OCI-LY1 (cell line): ENCODE measurements around the gene ADCY4.

Experiments used
- H2AFZ ChIP-seq: fragments of 200-600 bp; sonication (generic), shearing (Covaris generic); 2 replicates; pipeline ENCODE4 v1.6.0; 2014; ENCODE audit warnings: antibody characterized with exemption, mild to moderate bottlenecking, low read length
- H3F3A ChIP-seq: fragments of 200-600 bp; sonication (generic), shearing (Covaris generic); 2 replicates; pipeline ENCODE4 v1.6.0; 2014; ENCODE audit warnings: mild to moderate bottlenecking, antibody characterized with exemption, low read length, moderate library complexity; ENCODE audit not compliant: insufficient read depth
- H3K27ac ChIP-seq: fragments of 200-600 bp; sonication (generic); 2 replicates; pipeline ENCODE4 v1.5.1; 2014; ENCODE audit warnings: low read length, mixed run types, mild to moderate bottlenecking, low read depth; ENCODE audit not compliant: poor library complexity, severe bottlenecking
- H3K27me3 ChIP-seq: fragments of 200-600 bp; sonication (generic); 2 replicates; pipeline ENCODE4 v1.6.0; 2014; ENCODE audit warnings: antibody characterized with exemption, mild to moderate bottlenecking, low read length, moderate library complexity; ENCODE audit not compliant: insufficient read depth
- H3K36me3 ChIP-seq: fragments of 200-600 bp; sonication (generic); 2 replicates; pipeline ENCODE4 v1.6.1; 2014; ENCODE audit warnings: mild to moderate bottlenecking, antibody characterized with exemption, low read length, moderate library complexity, mixed read lengths; ENCODE audit not compliant: insufficient read depth
- H3K4me1 ChIP-seq: fragments of 200-600 bp; sonication (generic); 2 replicates; pipeline ENCODE4 v1.5.1; 2014; ENCODE audit warnings: mild to moderate bottlenecking, low read length, moderate library complexity; ENCODE audit not compliant: insufficient read depth, severe bottlenecking
- H3K4me2 ChIP-seq: fragments of 200-600 bp; sonication (generic), shearing (Covaris generic); 2 replicates; pipeline ENCODE4 v1.6.1; 2014; ENCODE audit warnings: low read length
- H3K4me3 ChIP-seq: fragments of 200-600 bp; sonication (generic); 2 replicates; pipeline ENCODE4 v1.5.1; 2014; ENCODE audit warnings: low read length, low read depth, mild to moderate bottlenecking, mixed read lengths; ENCODE audit not compliant: poor library complexity, severe bottlenecking
- H3K79me2 ChIP-seq: fragments of 200-600 bp; shearing (Covaris generic); 2 replicates; pipeline ENCODE4 v1.6.1; 2016; ENCODE audit warnings: mixed run types, low read length, mixed read lengths; ENCODE audit not compliant: insufficient read depth
- H3K9ac ChIP-seq: fragments of 200-600 bp; sonication (generic), shearing (Covaris generic); 2 replicates; pipeline ENCODE4 v1.6.1; 2014; ENCODE audit warnings: mild to moderate bottlenecking, low read length, mixed read lengths
- H3K9me2 ChIP-seq: fragments of 200-600 bp; sonication (generic), shearing (Covaris generic); 2 replicates; pipeline ENCODE4 v1.6.1; 2014; ENCODE audit warnings: low read depth, mild to moderate bottlenecking, low read length, mixed read lengths
- H3K9me3 ChIP-seq: fragments of 200-600 bp; shearing (Covaris generic); 2 replicates; pipeline ENCODE4 v1.6.1; 2014; ENCODE audit warnings: low read length, mixed read lengths
- H4K20me1 ChIP-seq: fragments of 200-600 bp; sonication (generic), shearing (Covaris generic); 2 replicates; pipeline ENCODE4 v1.6.0; 2016; ENCODE audit warnings: mild to moderate bottlenecking, low read length; ENCODE audit not compliant: insufficient read depth
- EZH2 ChIP-seq: fragments of 200-600 bp; sonication (generic), shearing (Covaris generic); IDR thresholded peaks from 2 replicates; pipeline ENCODE4 v1.8.0; 2017; ENCODE audit warnings: borderline replicate concordance, mixed run types, mild to moderate bottlenecking, antibody characterized with exemption, low read length, moderate library complexity, mixed read lengths
- TF ChIP-seq, protein P1 (sequence below): fragments of 200-600 bp; sonication (generic), shearing (Covaris generic); IDR thresholded peaks from 2 replicates; pipeline ENCODE4 v1.5.1; 2017; ENCODE audit warnings: mild to moderate bottlenecking, antibody characterized with exemption, low read length, moderate library complexity, mixed read lengths

ADCY4 gene

DNA sequence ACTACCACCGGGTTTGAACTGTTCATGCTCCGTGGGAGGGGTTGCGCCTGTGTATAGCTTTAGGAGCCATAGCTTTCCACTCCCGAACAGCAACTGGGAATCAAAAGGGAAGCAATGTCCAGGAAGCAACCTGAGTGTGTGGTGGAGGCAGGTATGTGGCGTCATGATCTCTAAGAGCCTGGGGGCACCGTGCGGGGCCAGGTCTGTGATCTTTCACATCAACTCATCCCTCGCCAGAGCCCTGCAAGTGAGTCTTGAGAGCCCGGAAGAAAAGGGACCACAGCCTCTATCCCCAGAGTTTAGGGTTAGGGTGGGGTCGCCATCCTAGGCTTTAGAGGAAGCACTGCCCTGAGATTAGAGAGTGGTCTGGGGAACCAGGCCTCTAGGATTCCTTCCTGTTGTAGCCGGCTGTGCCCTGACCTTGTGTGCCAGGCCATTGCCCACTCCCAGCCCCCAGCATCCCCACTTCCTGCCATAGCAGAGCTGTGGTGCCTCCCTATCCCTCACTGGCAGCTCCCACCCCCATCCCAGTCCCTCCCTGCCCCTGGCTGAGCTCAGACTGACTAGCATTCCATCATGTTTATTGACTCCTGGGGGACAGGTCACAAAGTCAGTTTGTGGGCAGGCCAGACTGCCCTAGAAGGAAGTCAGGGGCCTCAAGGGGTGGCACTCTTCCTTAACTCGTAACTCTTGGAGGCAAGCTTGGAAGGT lies 745 bp upstream of the ADCY4 start:
- peaks cover 19% of the 10 kb centered on the region; the same call in 1 of the 2 replicates for H3K36me3 ChIP-seq
- no peaks in the 10 kb centered on the region for H3F3A ChIP-seq
- no peak overlapping the region for H2AFZ ChIP-seq
- TF ChIP-seq, protein P1, sequence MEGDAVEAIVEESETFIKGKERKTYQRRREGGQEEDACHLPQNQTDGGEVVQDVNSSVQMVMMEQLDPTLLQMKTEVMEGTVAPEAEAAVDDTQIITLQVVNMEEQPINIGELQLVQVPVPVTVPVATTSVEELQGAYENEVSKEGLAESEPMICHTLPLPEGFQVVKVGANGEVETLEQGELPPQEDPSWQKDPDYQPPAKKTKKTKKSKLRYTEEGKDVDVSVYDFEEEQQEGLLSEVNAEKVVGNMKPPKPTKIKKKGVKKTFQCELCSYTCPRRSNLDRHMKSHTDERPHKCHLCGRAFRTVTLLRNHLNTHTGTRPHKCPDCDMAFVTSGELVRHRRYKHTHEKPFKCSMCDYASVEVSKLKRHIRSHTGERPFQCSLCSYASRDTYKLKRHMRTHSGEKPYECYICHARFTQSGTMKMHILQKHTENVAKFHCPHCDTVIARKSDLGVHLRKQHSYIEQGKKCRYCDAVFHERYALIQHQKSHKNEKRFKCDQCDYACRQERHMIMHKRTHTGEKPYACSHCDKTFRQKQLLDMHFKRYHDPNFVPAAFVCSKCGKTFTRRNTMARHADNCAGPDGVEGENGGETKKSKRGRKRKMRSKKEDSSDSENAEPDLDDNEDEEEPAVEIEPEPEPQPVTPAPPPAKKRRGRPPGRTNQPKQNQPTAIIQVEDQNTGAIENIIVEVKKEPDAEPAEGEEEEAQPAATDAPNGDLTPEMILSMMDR, result no peak
- no peak for TF ChIP-seq EZH2
- H3K9me3 ChIP-seq, result no peaks in the 10 kb centered on the region
- H3K9me2 ChIP-seq, result no peaks in the 10 kb centered on the region
- no peak overlapping the region for H3K9ac ChIP-seq
- no peak overlapping the region for H3K4me3 ChIP-seq
- no peaks in the 10 kb centered on the region for H4K20me1 ChIP-seq
- H3K4me1 ChIP-seq, result peaks cover 40% of the 10 kb centered on the region
- H3K27me3 ChIP-seq, result 0 out of 2 replicates have a peak, but pooled peaks cover 5% of the 10 kb centered on the region
- H3K79me2 ChIP-seq, result no peaks in the 10 kb centered on the region
- no peak overlapping the region for H3K27ac ChIP-seq
- H3K4me2 ChIP-seq, result no peak overlapping the region

DNA sequence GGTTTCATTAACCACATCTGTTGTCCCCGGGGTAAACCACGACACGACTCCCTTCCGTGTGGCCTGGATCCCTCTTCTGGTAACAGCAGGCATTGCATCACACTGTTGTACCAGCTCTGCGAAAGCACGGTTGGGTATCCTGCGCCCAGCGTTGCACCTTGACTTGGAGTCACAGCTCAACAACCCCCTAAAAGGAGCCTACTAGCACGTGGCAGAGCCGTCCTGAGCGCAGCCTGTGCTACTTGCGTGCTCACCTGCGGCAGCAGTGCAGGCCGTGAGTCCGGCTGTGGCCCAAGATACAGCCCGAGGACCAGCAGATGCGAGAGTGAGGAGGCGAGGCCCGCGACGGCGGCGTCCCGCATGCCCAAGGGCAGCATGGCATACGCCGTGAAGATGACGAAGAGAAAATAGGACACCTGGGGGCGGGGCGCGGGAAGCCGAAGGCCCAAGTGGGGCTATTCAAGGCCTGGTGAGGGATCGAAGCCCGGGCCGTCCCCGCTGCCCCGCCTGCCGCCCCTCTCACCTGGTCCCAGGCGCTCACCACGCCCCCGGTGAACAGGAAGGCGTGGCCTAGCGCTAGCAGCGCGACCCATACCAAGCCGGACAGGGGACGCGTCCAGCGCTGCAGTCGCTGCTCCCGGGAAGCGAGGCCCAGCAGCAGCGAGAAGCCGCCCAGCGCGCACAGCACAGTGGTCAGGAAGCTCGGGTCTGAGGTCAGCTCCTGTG lies 2.4 kb downstream of the ADCY4 start:
- H3K9ac ChIP-seq, result no peak overlapping the region; the same call in 1 of the 2 replicates
- 0 out of 2 replicates have a peak, but pooled peaks cover 5% of the 10 kb centered on the region for H3K27me3 ChIP-seq
- H3K9me3 ChIP-seq, result no peaks in the 10 kb centered on the region
- peaks cover 26% of the 10 kb centered on the region for H3K4me1 ChIP-seq
- no peaks in the 10 kb centered on the region for H3K79me2 ChIP-seq
- peaks cover 10% of the 10 kb centered on the region; the same call in 1 of the 2 replicates for H3K36me3 ChIP-seq
- no peak overlapping the region for H2AFZ ChIP-seq
- no peaks in the 10 kb centered on the region for H3K9me2 ChIP-seq
- H3F3A ChIP-seq, result no peaks in the 10 kb centered on the region
- TF ChIP-seq EZH2, result no peak
- TF ChIP-seq, protein P1, result peak; percentile 94
- peak overlapping the region; percentile 54 for H3K4me3 ChIP-seq
- H4K20me1 ChIP-seq, result no peaks in the 10 kb centered on the region
- H3K4me2 ChIP-seq, result peak overlapping the region; percentile 85
- no peak overlapping the region for H3K27ac ChIP-seq

DNA sequence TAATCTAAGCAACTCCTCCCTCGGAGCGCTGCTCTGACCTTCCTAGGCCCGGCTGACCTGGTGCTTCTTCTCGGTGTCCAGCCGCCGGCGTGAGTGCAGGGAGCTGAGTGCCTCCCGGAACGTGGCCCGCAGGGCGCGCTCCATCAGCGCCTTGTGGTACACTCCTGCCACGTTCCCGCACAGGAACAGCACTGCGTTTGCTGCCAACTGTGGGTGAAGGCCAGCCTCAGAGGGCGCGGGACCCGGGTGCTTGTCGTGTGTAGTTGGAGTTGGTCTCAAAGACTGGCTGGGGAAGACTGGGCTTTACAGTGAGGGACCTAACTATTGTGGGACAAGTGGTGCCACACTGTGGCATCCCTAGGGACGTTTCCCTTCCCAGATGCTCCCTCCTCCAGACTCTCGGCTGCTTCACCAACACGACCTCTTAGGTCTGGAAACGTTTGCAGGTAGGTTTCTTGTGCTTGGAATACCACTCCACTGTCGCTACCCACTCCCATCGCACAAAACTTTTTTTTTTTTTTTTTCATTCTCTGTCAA lies 3.1 kb downstream of the ADCY4 start:
- no peak overlapping the region for H3K27ac ChIP-seq
- H3K79me2 ChIP-seq, result no peaks in the 10 kb centered on the region
- H3F3A ChIP-seq, result no peaks in the 10 kb centered on the region
- no peak overlapping the region for H2AFZ ChIP-seq
- H3K9me3 ChIP-seq, result no peaks in the 10 kb centered on the region
- no peak for TF ChIP-seq EZH2
- TF ChIP-seq, protein P1, result no peak
- H4K20me1 ChIP-seq, result no peaks in the 10 kb centered on the region
- H3K4me1 ChIP-seq, result peaks cover 26% of the 10 kb centered on the region
- peak overlapping the region; percentile 85 for H3K4me2 ChIP-seq
- no peak overlapping the region for H3K9ac ChIP-seq
- H3K9me2 ChIP-seq, result no peaks in the 10 kb centered on the region
- peaks cover 4% of the 10 kb centered on the region; the same call in 1 of the 2 replicates for H3K36me3 ChIP-seq
- H3K4me3 ChIP-seq, result no peak overlapping the region
- H3K27me3 ChIP-seq, result 0 out of 2 replicates have a peak, but pooled peaks cover 5% of the 10 kb centered on the region
